ENCODE measurements around the gene ZSCAN4. TPM values are rescaled to one million over a fixed set of nuclear protein-coding genes. Genes with fewer than 3 reads are reported as not detected.

The ZSCAN4 gene
- polyA plus RNA-seq, 1 donor (not counting 4 experiments of a cell fraction or from before 2014, with no cell fraction given), result 0.18 TPM

DNA sequence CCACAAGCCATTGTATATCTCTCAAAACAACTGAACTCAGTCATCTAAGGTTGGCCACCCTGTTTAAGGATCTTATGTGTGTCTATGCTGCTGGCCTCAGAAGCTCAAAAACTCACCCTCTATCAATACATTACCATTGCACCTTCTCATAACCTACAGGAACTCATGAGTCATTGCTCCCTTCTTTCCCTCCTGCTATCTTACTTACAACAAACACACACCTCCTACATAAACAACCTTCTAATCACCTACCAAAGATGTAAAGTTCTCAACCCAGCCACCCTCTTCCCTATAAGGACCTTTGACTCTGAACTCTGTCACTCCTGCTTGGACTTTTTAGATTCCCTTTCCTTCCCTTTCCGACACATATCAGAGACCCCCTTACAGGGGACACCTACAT is 13.3 kb upstream of the ZSCAN4 start:
- Histone ChIP-seq H2AFZ (ENCODE audit: control insufficient read depth, low read length) (no peak overlapping the region), H3K4me3 (ENCODE audit: control insufficient read depth in 2 of 3, extremely low read depth in 1 of 3, insufficient read depth in 2 of 3, low read depth in 1 of 3, low read length in 3 of 3) (no peak overlapping the region), H3K79me2 (ENCODE audit: control insufficient read depth, insufficient read depth, low read length) (no peaks in the 10 kb centered on the region), H4K20me1 (ENCODE audit: control insufficient read depth, extremely low read depth, insufficient read depth, low read length) (no peaks in the 10 kb centered on the region), H3K27ac (ENCODE audit: control insufficient read depth, insufficient read depth, low read length) (no peak overlapping the region), H3K9me3 (ENCODE audit: control insufficient read depth, low read depth, low read length) (no peaks in the 10 kb centered on the region), H3K9me1 (ENCODE audit: control insufficient read depth, extremely low read depth, insufficient read depth, low read length) (no peaks in the 10 kb centered on the region), H3K27me3 (ENCODE audit: control insufficient read depth, extremely low read depth, insufficient read depth, low read length) (no peaks in the 10 kb centered on the region), H3K9ac (ENCODE audit: control insufficient read depth, extremely low read depth, insufficient read depth, low read length) (no peak overlapping the region), H3K36me3 (ENCODE audit: control insufficient read depth in 2 of 2, extremely low read depth in 1 of 2, insufficient read depth in 2 of 2, low read length in 2 of 2) (no peaks in the 10 kb centered on the region), H3K4me2 (ENCODE audit: control insufficient read depth, extremely low read depth, insufficient read depth, low read depth, low read length) (no peak overlapping the region), H3K4me1 (ENCODE audit: control insufficient read depth, extremely low read depth, insufficient read depth, low read length) (peaks cover 21% of the 10 kb centered on the region)
- TF ChIP-seq EZH2 (IDR thresholded peaks at IDR 0.05; ENCODE audit: low read length), result no peak
- TF ChIP-seq CTCF (optimal IDR thresholded peaks at IDR 0.05 in 1 of 3, IDR thresholded peaks at IDR 0.05 in 1 of 3, conservative IDR thresholded peaks at IDR 0.05 in 1 of 3; ENCODE audit: extremely low read depth in 1 of 3, insufficient read depth in 2 of 3, low read length in 3 of 3), result no peak
- DNase-seq (ENCODE audit: low read depth, low spot score), result no peak
- no peak for FAIRE-seq
- dilution Hi-C loops (cut with MboI; ENCODE audit: extremely low pct_ligation_motif_present, low sequenced_read_pairs), result no loop called here

GRCh38 chr19:57656346-57656745 is 12.4 kb upstream of the ZSCAN4 start:
- no peaks in the 10 kb centered on the region for H3K79me2 ChIP-seq (ENCODE audit: control insufficient read depth, insufficient read depth, low read length)
- H4K20me1 ChIP-seq (ENCODE audit: control insufficient read depth, extremely low read depth, insufficient read depth, low read length), result no peaks in the 10 kb centered on the region
- no peak overlapping the region for H3K9ac ChIP-seq (ENCODE audit: control insufficient read depth, extremely low read depth, insufficient read depth, low read length)
- no peaks in the 10 kb centered on the region for H3K36me3 ChIP-seq (ENCODE audit: control insufficient read depth in 2 of 2, extremely low read depth in 1 of 2, insufficient read depth in 2 of 2, low read length in 2 of 2)
- dilution Hi-C loops (cut with MboI; ENCODE audit: extremely low pct_ligation_motif_present, low sequenced_read_pairs), result no loop called here
- H3K4me1 ChIP-seq (ENCODE audit: control insufficient read depth, extremely low read depth, insufficient read depth, low read length), result peaks cover 16% of the 10 kb centered on the region
- H3K27ac ChIP-seq (ENCODE audit: control insufficient read depth, insufficient read depth, low read length), result no peak overlapping the region
- H3K4me2 ChIP-seq (ENCODE audit: control insufficient read depth, extremely low read depth, insufficient read depth, low read depth, low read length), result no peak overlapping the region
- DNase-seq (ENCODE audit: low read depth, low spot score), result no peak
- no peak for FAIRE-seq
- TF ChIP-seq EZH2 (IDR thresholded peaks at IDR 0.05; ENCODE audit: low read length), result no peak
- TF ChIP-seq CTCF (optimal IDR thresholded peaks at IDR 0.05 in 1 of 3, IDR thresholded peaks at IDR 0.05 in 1 of 3, conservative IDR thresholded peaks at IDR 0.05 in 1 of 3; ENCODE audit: extremely low read depth in 1 of 3, insufficient read depth in 2 of 3, low read length in 3 of 3), result no peak
- H3K4me3 ChIP-seq (ENCODE audit: control insufficient read depth in 2 of 3, extremely low read depth in 1 of 3, insufficient read depth in 2 of 3, low read depth in 1 of 3, low read length in 3 of 3), result no peak overlapping the region
- no peaks in the 10 kb centered on the region for H3K9me3 ChIP-seq (ENCODE audit: control insufficient read depth, low read depth, low read length)
- no peaks in the 10 kb centered on the region for H3K9me1 ChIP-seq (ENCODE audit: control insufficient read depth, extremely low read depth, insufficient read depth, low read length)
- no peak overlapping the region for H2AFZ ChIP-seq (ENCODE audit: control insufficient read depth, low read length)
- no peaks in the 10 kb centered on the region for H3K27me3 ChIP-seq (ENCODE audit: control insufficient read depth, extremely low read depth, insufficient read depth, low read length)

Data from keratinocyte (primary cell).